GM19351 (cell line): Measurements from ENCODE around the gene HMMR.
A peak's percentile ranks its signal among the peaks of the same experiment; 100 is the strongest.

Experiments used
- ATAC-seq: cut with Tn5 transposase; IDR thresholded peaks from one replicate; pipeline ENCODE4 v1.9.1; 2021; ENCODE audit warnings: mild to moderate bottlenecking, moderate library complexity; ENCODE audit not compliant: unreplicated experiment

HMMR gene

DNA sequence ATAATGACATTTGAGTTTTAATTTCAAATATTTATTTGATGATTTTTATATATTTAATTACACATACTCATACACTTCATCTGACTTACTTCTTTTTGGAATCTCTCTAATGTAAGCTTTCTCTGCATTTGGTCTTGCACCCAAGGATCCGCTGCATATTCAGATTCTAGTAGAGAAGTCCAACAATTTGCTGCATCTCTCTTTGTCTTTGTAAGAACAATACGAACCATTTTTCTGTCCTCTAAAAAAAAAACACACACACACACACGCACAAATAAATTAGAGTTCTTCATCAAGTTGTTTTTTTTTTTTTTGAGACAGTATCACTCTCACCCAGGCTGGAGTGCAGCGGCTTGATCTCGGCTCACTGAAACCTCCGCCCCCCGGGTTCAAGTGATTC lies 3.6 kb upstream of the HMMR start:
- no peak for ATAC-seq

- no peak for ATAC-seq
Observed at GRCh38 chr5:163458778-163459385, 1.6 kb upstream of the HMMR start.

GRCh38 chr5:163459462-163459818 lies 992 bp upstream of the HMMR start:
- ATAC-seq, result peak; percentile 6

- peak; percentile 74 for ATAC-seq
Observed at GRCh38 chr5:163459819-163460561, 442 bp upstream of the HMMR start, which contains the start of gene NUDCD2. TSS of gene NUDCD2 (minus strand) at chr5:163460102. CDS start at chr5:163460050, 52 bp downstream.

- no peak for ATAC-seq
Observed at GRCh38 chr5:163463063-163463435, 2.6 kb downstream of the HMMR start.

DNA sequence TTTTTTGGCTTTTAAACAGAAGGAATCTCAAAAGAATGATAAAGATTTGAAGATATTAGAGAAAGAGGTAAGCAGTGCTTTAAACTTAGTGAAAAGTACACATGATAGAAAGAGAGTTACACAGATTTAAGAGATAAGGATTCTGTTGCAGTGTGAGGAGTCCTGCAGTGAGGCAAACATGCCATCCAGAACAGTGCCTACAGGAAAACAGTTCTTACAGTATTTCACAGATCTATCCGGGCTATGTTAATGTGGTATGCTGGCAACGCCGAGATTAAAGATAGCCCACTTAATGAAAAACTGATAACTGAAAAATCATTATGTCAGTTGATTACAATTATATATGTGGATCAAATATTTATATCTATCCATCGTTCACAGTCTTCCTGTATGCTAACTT lies 7.2 kb downstream of the HMMR start:
- ATAC-seq, result no peak

- ATAC-seq, result peak; percentile 96
Observed at GRCh38 chr5:163473635-163474243, 13.3 kb downstream of the HMMR start.

GRCh38 chr5:163475411-163475810 lies 15.0 kb downstream of the HMMR start:
- no peak for ATAC-seq

GRCh38 chr5:163478126-163478981 lies 17.9 kb downstream of the HMMR start:
- no peak for ATAC-seq

GRCh38 chr5:163478982-163479271 lies 18.5 kb downstream of the HMMR start:
- no peak for ATAC-seq

DNA sequence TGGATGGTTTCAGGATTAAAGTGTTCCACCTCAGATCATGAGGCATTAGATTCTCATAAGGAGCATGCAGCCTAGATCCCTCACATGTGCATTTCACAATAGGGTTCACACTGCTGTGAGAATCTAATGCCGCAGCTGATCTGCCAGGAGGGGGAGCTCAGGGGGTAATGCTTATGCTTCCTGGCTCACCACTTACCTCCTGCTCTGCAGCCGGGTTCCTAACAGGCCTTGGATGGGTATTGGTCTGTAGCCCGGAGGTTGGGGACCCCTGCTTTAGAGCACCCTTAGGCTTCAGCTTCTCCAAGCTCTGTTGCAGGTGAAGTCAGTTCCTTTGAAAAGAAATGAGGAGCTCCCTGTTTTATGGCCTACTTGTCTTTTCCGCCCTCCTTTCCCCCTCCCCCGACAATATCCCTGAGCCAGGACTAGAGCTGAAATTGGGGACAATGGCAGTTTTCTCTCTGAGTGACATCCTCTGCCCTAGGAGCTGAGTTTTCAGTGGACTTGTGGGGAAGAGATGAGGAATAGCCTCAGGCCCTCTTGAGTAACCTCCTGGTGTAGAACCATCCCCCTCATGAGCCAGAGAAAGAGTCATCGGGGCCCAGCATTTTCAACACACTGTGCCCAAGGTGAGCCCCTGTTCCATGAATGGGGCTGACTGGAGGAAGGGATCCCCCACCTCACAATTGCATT lies 28.8 kb downstream of the HMMR start:
- no peak for ATAC-seq

DNA sequence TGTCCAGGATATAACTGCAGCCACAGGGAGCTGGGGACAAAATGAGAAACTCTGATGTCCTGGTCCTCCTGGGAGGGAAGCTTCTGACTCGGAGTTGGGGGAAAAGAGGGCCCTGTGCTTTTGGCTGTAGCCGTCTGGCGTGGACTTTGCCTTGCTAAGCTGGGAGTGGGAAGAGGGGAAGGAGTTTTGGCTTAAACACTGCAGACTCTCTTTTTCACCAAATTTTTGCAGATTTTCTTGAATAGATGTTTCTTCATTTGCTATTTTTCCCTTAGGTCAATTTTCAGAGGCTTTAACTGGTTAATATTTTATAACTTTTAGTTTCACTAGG lies 29.3 kb downstream of the HMMR start:
- no peak for ATAC-seq

DNA sequence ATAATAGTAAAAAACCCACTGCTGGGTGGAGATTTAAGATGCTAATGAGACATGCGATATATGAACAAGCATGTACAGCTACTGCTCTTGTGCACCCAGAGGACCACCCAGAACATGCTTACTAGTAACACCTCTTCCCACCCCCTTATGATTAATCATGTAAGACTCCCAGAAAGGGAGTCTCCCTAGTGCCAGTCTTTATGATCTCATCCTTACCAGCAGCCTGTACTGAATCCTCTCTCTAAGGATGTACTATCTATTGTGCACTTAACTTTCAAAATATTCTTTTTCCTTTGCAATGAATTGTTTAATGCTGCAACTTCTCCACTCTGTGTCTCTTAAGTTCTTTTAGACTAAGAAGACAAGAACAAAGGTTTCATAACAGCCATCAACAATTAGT lies 35.9 kb downstream of the HMMR start:
- no peak for ATAC-seq

DNA sequence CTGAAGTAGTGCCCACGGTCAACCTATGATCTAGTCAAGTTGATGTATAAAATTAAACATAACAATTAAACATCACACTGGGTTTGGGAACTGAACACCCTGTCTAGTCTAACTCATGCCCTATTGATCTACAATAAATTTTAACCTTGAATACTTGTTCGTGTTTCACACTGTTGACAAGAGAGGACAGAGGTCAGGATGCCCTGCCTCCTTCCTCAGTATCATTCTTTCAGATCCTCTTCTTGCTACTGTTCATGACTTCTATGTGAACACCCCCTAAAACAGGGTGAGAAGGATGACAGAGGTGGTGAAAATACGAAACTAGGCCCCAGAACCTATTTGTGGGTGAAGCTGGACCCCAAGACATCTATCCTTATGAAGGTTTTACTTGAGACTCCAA lies 36.9 kb downstream of the HMMR start:
- peak; percentile 83 for ATAC-seq

DNA sequence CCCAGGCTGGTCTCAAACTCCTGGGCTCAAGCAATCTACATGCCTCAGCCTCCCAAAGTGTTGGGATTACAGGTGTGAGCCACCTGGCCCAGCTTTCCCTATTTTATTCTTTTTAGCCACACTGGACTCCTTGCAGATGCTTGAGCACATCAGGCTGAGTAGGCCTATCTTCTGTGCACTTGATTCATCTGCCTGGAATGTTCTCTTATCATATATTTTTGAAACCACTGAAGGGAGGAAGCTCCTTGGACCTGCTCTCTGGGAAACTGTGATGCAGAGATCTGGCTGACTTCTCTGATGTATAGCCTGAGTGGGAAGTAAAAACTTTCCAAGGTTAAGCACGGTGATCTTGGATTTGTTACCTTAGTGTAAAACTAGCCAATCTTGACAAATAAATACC lies 38.5 kb downstream of the HMMR start:
- ATAC-seq, result no peak

DNA sequence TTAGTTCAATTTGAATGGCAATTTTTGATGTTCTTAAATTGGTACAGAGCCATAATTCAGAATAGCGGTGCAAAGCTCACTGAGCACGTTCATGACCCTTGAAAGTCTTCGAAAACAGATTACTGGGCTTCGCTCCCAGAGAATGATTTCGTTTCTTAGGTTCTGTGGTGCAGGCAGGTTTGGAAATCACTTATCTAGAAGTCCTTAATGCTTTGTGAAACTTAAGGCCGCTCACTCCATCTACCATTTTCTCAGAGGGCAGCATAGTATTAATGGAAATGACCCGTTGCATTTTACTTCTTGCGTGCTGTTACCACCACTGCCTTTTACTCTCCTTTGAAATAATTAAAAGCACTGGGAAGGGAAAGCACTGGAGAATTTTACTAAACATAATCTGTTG lies 42.1 kb downstream of the HMMR start:
- no peak for ATAC-seq

DNA sequence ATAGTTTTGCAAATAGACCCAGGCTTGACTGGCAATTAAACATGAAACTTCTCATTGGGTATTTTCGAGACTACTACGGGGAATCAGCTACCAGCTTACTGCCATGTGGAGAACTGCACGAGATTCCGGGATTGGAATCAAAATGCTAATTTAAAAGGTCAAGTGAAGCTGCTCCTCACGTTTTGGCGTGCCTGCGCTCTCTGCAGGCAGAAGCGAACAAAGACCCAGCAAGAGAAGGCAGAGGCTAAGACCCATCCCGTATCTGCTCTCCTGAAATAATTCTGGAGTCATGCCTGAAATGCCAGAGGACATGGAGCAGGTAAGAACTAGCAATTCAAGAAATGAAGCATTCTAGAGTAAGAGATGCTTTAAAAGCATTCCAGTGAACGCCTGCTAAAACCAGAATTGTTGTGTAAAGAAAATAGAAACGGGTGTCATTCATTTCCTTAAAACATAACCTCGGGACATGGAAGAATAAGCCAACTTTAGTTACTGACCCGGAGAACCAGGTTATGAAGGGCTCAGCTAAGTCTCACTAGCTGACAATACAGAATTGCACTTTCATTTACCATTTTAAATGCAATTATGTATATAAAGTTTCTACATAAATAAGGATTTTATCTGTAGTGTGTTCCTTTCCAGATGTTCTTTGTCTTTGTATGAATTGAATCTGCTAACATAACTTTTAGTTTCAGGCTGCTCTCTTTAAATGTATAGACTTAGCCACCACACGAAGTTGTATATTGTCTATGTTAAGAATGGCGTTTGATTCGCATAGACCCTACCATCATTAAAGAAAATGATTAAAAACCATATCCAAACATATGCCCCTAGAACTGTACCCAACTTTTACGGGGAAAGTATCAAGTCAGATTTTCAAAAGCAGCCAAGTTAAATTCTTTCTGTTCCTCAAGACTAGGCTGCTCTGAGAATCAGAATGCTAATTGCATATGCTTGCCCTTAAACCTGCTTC lies 43.0 kb downstream of the HMMR start:
- no peak for ATAC-seq

- ATAC-seq, result peak; percentile 3
Observed at GRCh38 chr5:163504079-163504931, 43.9 kb downstream of the HMMR start.

GRCh38 chr5:163505049-163505367 lies 44.6 kb downstream of the HMMR start:
- ATAC-seq, result no peak
